LNCAP (cell line): ENCODE measurements around the gene SLC48A1.
A peak's percentile ranks its signal among the peaks of the same experiment; 100 is the strongest.

Source experiments
- TF ChIP-seq, protein P1 (sequence below): fragments of 450-650 bp; IDR thresholded peaks from 2 replicates; pipeline ENCODE4 v1.5.1; 2017; ENCODE audit warnings: mild to moderate bottlenecking

Gene SLC48A1

DNA sequence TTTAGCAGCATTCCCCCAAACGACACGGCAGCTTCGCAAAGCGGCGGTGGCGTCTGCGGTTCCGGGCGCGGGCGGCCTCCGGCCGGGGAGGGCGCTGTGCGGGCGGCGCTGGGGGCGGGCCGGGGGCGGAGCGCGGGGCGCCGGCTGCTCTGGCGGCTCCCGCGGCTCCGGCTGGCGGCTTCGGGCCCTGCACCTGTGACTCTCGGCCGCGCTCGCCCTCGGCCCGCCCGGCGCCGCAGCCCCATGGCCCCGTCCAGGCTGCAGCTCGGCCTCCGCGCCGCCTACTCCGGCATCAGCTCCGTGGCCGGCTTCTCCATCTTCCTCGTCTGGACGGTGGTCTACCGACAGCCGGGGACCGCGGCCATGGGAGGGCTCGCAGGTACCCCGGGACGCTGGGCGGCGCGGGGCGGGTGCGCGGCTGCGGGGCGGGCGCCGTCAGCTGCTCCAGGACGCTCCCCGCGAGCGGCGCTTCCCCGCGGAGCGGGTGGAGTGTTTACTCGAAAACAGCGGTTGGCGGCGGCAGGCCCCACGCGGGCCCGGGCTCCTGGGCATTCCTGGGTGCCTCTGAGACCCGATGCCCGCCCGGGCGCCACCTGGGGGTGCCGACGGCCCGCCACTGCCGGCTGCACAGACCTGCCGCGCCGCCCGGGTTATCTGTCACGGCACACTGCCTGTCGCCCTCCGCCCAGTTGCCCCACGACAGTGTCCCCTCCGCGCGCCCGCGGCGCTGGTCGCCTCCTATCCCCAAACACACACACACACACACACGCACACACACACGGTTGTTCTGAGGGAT, at the start of gene SLC48A1:
Gene SLC48A1 (plus strand): TSS at position 177 of the 796 bp plus-strand sequence. CDS start 67 bp downstream, at position 244.
- TF ChIP-seq, protein P1, sequence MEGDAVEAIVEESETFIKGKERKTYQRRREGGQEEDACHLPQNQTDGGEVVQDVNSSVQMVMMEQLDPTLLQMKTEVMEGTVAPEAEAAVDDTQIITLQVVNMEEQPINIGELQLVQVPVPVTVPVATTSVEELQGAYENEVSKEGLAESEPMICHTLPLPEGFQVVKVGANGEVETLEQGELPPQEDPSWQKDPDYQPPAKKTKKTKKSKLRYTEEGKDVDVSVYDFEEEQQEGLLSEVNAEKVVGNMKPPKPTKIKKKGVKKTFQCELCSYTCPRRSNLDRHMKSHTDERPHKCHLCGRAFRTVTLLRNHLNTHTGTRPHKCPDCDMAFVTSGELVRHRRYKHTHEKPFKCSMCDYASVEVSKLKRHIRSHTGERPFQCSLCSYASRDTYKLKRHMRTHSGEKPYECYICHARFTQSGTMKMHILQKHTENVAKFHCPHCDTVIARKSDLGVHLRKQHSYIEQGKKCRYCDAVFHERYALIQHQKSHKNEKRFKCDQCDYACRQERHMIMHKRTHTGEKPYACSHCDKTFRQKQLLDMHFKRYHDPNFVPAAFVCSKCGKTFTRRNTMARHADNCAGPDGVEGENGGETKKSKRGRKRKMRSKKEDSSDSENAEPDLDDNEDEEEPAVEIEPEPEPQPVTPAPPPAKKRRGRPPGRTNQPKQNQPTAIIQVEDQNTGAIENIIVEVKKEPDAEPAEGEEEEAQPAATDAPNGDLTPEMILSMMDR: peak; percentile 54

DNA sequence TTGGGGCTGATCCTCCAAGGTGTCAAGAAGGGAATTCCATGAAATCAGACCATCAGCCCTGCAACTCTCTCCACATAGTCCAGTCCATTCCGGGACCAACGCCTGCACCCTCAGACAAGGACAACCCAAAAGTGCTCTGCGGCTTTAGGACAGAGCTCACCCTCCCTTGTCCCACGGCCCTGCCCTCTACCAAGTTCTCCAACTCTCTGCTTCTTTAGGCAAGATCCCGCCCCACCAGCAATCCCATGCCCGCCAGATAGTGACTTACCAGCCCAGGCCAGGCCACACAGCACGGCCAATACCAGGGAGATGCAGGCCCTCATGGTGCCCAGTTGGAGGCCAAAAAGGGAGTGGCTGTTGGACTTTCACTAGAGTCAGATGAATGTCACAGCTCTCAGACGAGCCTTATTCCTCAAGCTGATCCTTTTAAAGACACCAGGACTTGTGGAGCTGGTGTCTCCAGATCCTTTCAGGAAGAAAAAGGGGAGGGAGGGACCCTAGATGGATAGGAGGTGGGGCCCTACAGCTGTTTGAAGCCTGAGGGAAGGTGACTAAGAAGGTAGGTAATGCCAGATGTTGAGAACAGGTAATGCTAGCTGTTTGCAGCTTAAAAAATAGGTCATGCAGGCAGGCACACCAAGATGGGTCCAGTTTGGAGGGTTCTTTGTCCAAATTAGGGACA, 47.8 kb upstream of the SLC48A1 start, which contains the start of gene ENDOU:
Gene ENDOU (minus strand): TSS at position 400 of the 682 bp plus-strand sequence. CDS start 77 bp downstream, at position 323.
- TF ChIP-seq, protein P1: no peak

DNA sequence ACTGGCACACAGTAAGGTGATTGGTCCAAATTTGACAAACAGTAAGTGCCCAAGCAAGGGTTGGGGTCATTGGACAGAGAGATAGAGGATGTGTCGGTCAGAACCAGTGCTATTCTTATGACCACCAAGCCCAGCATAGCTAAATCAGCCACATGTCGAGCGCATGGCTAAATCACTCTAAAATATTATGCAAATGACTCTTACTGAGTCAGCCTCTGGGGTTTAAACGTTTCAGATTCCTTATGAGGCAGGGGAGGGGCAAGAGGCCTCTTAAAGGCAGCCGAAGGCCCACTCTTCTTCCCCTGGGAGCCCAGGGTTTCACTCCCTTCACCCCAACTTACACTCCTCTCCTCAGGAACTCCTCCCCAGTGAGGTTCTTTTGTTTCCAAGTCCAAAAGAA, 47.1 kb upstream of the SLC48A1 start:
- TF ChIP-seq, protein P1: no peak

DNA sequence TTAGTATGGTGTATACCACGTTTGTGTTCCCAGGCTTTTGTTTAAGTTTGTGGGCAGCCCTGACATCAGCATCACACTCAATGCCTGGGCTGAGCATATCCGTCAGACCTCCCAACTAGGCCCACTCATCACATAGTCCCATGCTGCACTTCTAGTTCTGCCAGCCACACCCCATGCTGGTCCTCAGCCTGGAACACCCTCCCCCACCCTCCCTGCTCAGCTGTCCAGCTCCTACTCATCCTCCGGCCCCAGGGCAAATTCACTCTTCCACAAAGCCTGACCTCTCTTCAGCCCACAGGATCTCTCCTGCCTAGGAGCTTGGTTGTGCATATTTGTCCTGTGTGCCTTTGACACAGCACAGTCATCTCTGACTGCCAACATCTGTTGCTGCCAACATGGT, 43.8 kb upstream of the SLC48A1 start:
- TF ChIP-seq, protein P1: no peak

DNA sequence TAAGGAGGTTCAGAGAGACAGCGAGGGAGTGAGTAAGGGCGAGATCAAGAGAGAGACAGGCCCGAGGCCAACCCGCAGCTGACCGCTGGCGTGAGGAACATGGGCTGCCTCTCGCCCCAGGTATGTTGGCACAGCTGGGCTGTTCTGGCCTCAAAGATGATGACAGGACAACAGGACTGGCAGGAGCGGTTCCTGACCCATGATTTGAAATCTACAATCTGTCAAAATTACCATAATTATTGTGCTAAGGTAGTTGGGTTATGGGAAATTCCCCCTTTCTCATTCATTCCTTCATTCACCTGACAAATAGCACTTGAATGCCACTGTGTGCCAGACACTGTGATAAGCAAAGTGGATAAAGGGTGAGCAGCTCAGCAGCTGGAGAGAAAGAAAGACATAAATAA, 42.7 kb upstream of the SLC48A1 start:
- TF ChIP-seq, protein P1: no peak

DNA sequence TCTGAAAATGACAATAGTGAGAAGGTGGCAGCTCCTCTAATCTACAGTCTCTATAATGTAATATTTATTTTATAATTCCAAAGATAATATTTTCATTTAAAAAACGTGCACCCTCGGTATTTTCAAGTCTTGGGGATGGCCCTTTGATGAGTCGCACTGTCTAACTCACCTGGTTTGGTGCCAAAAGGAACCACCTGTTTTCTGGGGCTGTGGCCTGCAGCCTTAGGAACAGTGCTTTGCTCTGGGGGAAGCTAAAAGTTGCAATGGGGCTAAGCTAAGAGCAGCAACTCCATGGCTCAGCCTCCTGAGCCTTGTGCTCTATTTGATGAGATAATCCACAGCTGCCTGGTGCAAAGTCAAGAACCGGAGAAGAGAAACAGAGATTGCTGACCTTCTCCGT, 41.3 kb upstream of the SLC48A1 start:
- TF ChIP-seq, protein P1: no peak

DNA sequence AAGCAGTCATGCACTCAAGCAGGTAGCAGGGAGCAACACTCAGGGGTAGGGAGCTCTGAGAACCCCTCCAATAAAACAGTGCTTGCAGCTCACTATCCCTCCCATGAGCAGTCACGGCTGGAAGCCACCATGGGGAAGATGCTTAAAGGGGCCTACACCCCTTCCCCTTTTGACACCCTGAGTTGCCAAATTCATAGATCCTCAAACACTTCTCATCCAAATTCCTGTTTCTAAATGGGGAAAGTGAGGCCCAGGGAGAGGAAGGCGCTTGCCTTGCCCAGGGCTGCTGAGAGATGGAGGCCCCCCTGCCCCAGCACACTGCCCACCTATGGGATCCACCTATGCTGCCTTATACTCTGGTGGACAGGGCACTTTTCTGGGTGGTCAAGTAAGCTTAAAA, 40.5 kb upstream of the SLC48A1 start:
- TF ChIP-seq, protein P1: no peak
